Left ventricle myocardium inferior (tissue), 1 donor: ENCODE results near the gene SLCO4A1. TPM values are rescaled to one million over a fixed set of nuclear protein-coding genes. Genes with fewer than 3 reads are reported as not detected.

ENCODE experiments used
- DNase-seq: peaks from one replicate; pipeline ENCODE4 v3.0.0-alpha.2; 2020
- H3K27ac ChIP-seq: fragments of 200-600 bp; replicated peaks from 2 replicates; pipeline ENCODE4 v1.8.0; 2021
- H3K27me3 ChIP-seq: fragments of 200-600 bp; 2 replicates; pipeline ENCODE4 v1.8.0; 2021; ENCODE audit warnings: low read depth
- H3K36me3 ChIP-seq: fragments of 200-600 bp; 2 replicates; pipeline ENCODE4 v1.8.0; 2021
- H3K4me1 ChIP-seq: fragments of 200-600 bp; 2 replicates; pipeline ENCODE4 v1.8.0; 2021
- H3K4me3 ChIP-seq: fragments of 200-600 bp; 2 replicates; pipeline ENCODE4 v1.8.0; 2021; ENCODE audit warnings: mild to moderate bottlenecking, moderate library complexity
- H3K9me3 ChIP-seq: fragments of 200-600 bp; replicated peaks from 2 replicates; pipeline ENCODE4 v1.8.0; 2021
- CTCF ChIP-seq: fragments of 200-600 bp; IDR thresholded peaks from 2 replicates; pipeline ENCODE4 v1.8.0; 2021; ENCODE audit warnings: antibody characterized with exemption, mild to moderate bottlenecking, borderline replicate concordance
- intact Hi-C: fragments of 100-400 bp; cut with micrococcal nuclease; formaldehyde crosslinking; loops from one replicate; pipeline ENCODE4 v1.11.0; 2022
- total RNA-seq: library from RNA; stranded (reverse); fragmentation: NEBNext Ultra II Directional; extraction: Animal tissue kit (Norgen Biotek cat#: 25700); gene quantifications from one replicate; pipeline ENCODE4 v1.2.1, GENCODE V29; 2021
- donor health status: DM: no; HTN: yes; CAD: no; lungs with severe emphysema.

SLCO4A1 gene
- total RNA-seq, 1 donor from 2014 or later = 12.7 TPM

- intact Hi-C loops = loop anchor here (10.0 kb wide), 1 partner anchor 70 kb away; no protein-coding TSS in a partner anchor
- TF ChIP-seq CTCF = no peak
- Histone ChIP-seq H3K27ac (no peak overlapping the region), H3K4me1 (no peaks in the 10 kb centered on the region), H3K27me3 (peaks cover 52% of the 10 kb centered on the region), H3K9me3 (no peaks in the 10 kb centered on the region), H3K36me3 (no peaks in the 10 kb centered on the region), H3K4me3 (no peak overlapping the region)
- DNase-seq = no peak
Measured at GRCh38 chr20:62694868-62695267, 52.6 kb downstream of the SLCO4A1 start.

- intact Hi-C loops = loop anchor here (10.0 kb wide), 1 partner anchor 69 kb away; no protein-coding TSS in a partner anchor
Measured at GRCh38 chr20:62695448-62696414, 53.4 kb downstream of the SLCO4A1 start.

GRCh38 chr20:62696434-62696957 is 54.2 kb downstream of the SLCO4A1 start:
- Histone ChIP-seq H3K27me3 (peaks cover 38% of the 10 kb centered on the region), H3K36me3 (no peaks in the 10 kb centered on the region), H3K4me1 (no peaks in the 10 kb centered on the region), H3K27ac (no peak overlapping the region), H3K9me3 (no peaks in the 10 kb centered on the region), H3K4me3 (no peak overlapping the region)
- no peak for DNase-seq
- intact Hi-C loops = loop anchor here (10.0 kb wide), 1 partner anchor 68 kb away; no protein-coding TSS in a partner anchor
- no peak for TF ChIP-seq CTCF

More at GRCh38 chr20:62695448-62696414, 53.4 kb downstream of the SLCO4A1 start:
- TF ChIP-seq CTCF = no peak
- DNase-seq = no peak
- no peaks in the 10 kb centered on the region for H3K9me3 ChIP-seq
- H3K4me1 ChIP-seq = no peaks in the 10 kb centered on the region
- H3K4me3 ChIP-seq = no peak overlapping the region
- H3K27me3 ChIP-seq = peaks cover 43% of the 10 kb centered on the region
- H3K36me3 ChIP-seq = no peaks in the 10 kb centered on the region
- H3K27ac ChIP-seq = no peak overlapping the region

GRCh38 chr20:62696989-62697388 is 54.7 kb downstream of the SLCO4A1 start:
- Histone ChIP-seq H3K4me1 (no peaks in the 10 kb centered on the region), H3K9me3 (no peaks in the 10 kb centered on the region), H3K27ac (no peak overlapping the region), H3K36me3 (no peaks in the 10 kb centered on the region), H3K4me3 (no peak overlapping the region), H3K27me3 (peaks cover 33% of the 10 kb centered on the region)
- intact Hi-C loops = loop anchor here (10.0 kb wide), 1 partner anchor 68 kb away; no protein-coding TSS in a partner anchor
- no peak for TF ChIP-seq CTCF
- DNase-seq = no peak

GRCh38 chr20:62697468-62697912 is 55.2 kb downstream of the SLCO4A1 start:
- no peak overlapping the region for H3K4me3 ChIP-seq
- no peaks in the 10 kb centered on the region for H3K9me3 ChIP-seq
- no peaks in the 10 kb centered on the region for H3K36me3 ChIP-seq
- H3K27me3 ChIP-seq = peaks cover 30% of the 10 kb centered on the region
- DNase-seq = no peak
- no peak for TF ChIP-seq CTCF
- intact Hi-C loops = loop anchor here (10.0 kb wide), 1 partner anchor 67 kb away; no protein-coding TSS in a partner anchor
- H3K4me1 ChIP-seq = no peaks in the 10 kb centered on the region
- no peak overlapping the region for H3K27ac ChIP-seq
